Right lobe of liver (tissue), 6 donors: ENCODE data around the gene GNPAT. TPM values are rescaled to one million over a fixed set of nuclear protein-coding genes. Genes with fewer than 3 reads are reported as not detected.

Experiments
- ATAC-seq, 4 donors: fragments of 200-7000 bp; cut with Tn5 transposase; one replicate each; pipeline ENCODE4 v1.9.1; 2020; ENCODE audit warnings: mild to moderate bottlenecking in 4 of 4, moderate library complexity in 4 of 4
- DNase-seq, 3 donors: peaks; one replicate each; pipeline ENCODE4 v3.0.0-alpha.2; 2020
- H3K27ac ChIP-seq, 3 donors: fragments of 200-600 bp; one replicate each; pipeline ENCODE4 v1.8.0; 2022
- H3K27me3 ChIP-seq, 2 donors: fragments of 200-600 bp; one replicate each; pipeline ENCODE4 v1.8.0; 2022
- H3K36me3 ChIP-seq, 4 donors: fragments of 200-600 bp; sonication (generic) in 1 of 4; one replicate each; pipeline versions ENCODE4 v1.5.1 to v1.8.0; 2017 to 2022; ENCODE audit warnings: control low read depth in 1 of 4
- H3K4me1 ChIP-seq, 4 donors: fragments of 200-600 bp; sonication (generic) in 1 of 4; one replicate each; pipeline versions ENCODE4 v1.5.1 to v1.8.0; 2017 to 2022; ENCODE audit warnings: control low read depth in 1 of 4
- H3K4me3 ChIP-seq, 3 donors: fragments of 200-600 bp; one replicate each; pipeline ENCODE4 v1.8.0; 2022
- H3K9me3 ChIP-seq, 4 donors: fragments of 200-600 bp; sonication (generic) in 1 of 4; one replicate each; pipeline versions ENCODE4 v1.5.1 to v1.8.0; 2017 to 2022; ENCODE audit warnings: control low read depth in 1 of 4
- CTCF ChIP-seq, 4 donors: fragments of 200-600 bp in 3 of 4; fragments of 450-650 bp in 1 of 4; IDR thresholded peaks; one replicate each; pipeline versions ENCODE4 v1.5.1 to v1.8.0; 2016 to 2022; ENCODE audit warnings: antibody characterized with exemption in 4 of 4, mild to moderate bottlenecking in 2 of 4
- POLR2A ChIP-seq: fragments of 450-650 bp; IDR thresholded peaks from one replicate; pipeline ENCODE4 v1.6.1; 2017; ENCODE audit warnings: antibody characterized with exemption, mild to moderate bottlenecking
- WGBS: methylation state at CpG from one replicate; pipeline ENCODE4 v1.1.6; 2018; ENCODE audit warnings: low coverage, low lambda C conversion rate; ENCODE audit not compliant: insufficient coverage; ENCODE audit errors: missing lambda C conversion rate; 5-methylcytosine and 5-hydroxymethylcytosine counted together
- intact Hi-C, 2 donors: fragments of 100-400 bp; cut with DNase I; formaldehyde crosslinking; loops; one replicate each; pipeline versions ENCODE4 v1.11.2 to v1.14.1; 2022
- total RNA-seq, 6 experiments: library from RNA; depleted of rRNA in 2 of 6; stranded (reverse); fragments of >200 nt in 2 of 6; fragmentation: NEBNext Ultra II Directional in 3 of 6; extraction: Animal tissue kit (Norgen Biotek cat#: 25700) in 3 of 6; gene quantifications; one replicate each; pipeline versions ENCODE4 v1.1.0 to v1.2.4, GENCODE V29; 2016 to 2023
- donor health status: DM: no; HTN: yes; CAD: no.
- donor health status: DM: no; HTN: no; CAD: no.
- donor health status: DM: no; HTN: no; CAD: no.
- donor health status: DM: no; HTN: yes; CAD: no.
- donor health status: DM: no; HTN: yes; CAD: no.

The GNPAT gene
- total RNA-seq, 6 experiments from 2014 or later: 18.5 to 24.3 (median 20.1) TPM

DNA sequence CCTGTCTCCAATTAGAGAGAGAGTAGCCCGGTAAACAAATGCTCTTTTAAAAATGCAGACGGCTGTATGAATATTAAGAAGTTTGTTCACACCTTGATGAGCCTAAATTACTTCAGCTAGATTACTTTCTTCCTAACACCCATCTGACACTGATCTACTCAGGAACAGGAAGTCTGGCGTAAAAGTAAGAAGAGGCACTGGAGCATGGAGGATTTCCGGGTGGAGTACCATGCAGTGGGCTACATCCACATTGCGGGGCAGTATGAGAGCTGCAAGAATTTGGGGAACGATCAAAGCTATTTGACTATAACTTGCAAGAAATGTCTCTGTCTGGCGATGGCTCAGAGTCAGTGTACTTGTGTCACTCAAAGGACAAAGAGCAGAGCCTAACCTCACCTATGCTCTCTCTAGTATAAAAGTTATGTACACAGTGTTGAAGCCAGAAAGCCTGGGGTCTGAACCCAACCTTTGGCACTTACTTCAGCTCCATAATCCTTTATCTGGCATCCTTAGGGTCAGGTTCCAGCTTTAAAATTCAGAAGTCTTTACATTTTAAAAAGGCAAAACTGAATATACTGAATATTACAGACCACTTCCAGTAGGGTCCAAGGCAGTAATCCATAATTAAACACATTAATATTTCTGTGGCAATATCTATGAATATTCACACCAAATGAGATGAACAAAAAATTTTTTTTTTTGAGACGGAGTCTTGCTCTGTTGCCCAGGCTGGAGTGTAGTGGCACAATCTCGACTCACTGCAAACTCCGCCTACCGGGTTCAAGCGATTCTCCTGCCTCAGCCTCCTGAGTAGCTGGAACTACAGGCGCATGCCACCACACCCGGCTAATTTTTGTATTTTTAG lies 7.9 kb upstream of the GNPAT start:
- TF ChIP-seq CTCF (IDR thresholded peaks at IDR 0.05): no peak
- no peak for TF ChIP-seq POLR2A
- H3K36me3 ChIP-seq: peaks cover 0 to 27% (median 3%) of the 10 kb centered on the region in 4 donors
- intact Hi-C loops: no loop called here
- H3K9me3 ChIP-seq: no peaks in the 10 kb centered on the region
- DNase-seq: peak in 1 of 3 donors; percentile 70
- no peaks in the 10 kb centered on the region for H3K27me3 ChIP-seq
- H3K4me1 ChIP-seq: peaks cover 0 to 64% (median 24%) of the 10 kb centered on the region in 4 donors
- ATAC-seq: peak; percentile 82 to 92 (median 86)
- H3K4me3 ChIP-seq: peak overlapping the region in 1 of 3 donors; percentile 15
- 28% methylated on average over 13 of the region's 14 CpGs for WGBS
- peak overlapping the region in 2 of 3 donors; percentile 18 to 68 for H3K27ac ChIP-seq

GRCh38 chr1:231233735-231234417 lies 7.1 kb upstream of the GNPAT start:
- Histone ChIP-seq H3K4me3 (peak overlapping the region in 1 of 3 donors; percentile 8), H3K4me1 (peaks cover 0 to 72% (median 28%) of the 10 kb centered on the region in 4 donors), H3K27me3 (no peaks in the 10 kb centered on the region), H3K27ac (peak overlapping the region in 2 of 3 donors; percentile 14 to 68), H3K9me3 (no peaks in the 10 kb centered on the region), H3K36me3 (peaks cover 0 to 24% (median 2%) of the 10 kb centered on the region in 4 donors)
- DNase-seq (peak in 1 of 3 donors; percentile 65), ATAC-seq (peak; percentile 45 to 72 (median 52))
- no peak for TF ChIP-seq CTCF (IDR thresholded peaks at IDR 0.05)
- no peak for TF ChIP-seq POLR2A
- intact Hi-C loops: no loop called here
- WGBS: 28% methylated on average over 8 of the region's 8 CpGs

GRCh38 chr1:231234506-231234905 lies 6.5 kb upstream of the GNPAT start:
- peaks cover 0 to 78% (median 30%) of the 10 kb centered on the region in 4 donors for H3K4me1 ChIP-seq
- intact Hi-C loops: no loop called here
- no peak overlapping the region for H3K4me3 ChIP-seq
- TF ChIP-seq CTCF (IDR thresholded peaks at IDR 0.05): no peak
- no peak for TF ChIP-seq POLR2A
- H3K9me3 ChIP-seq: no peaks in the 10 kb centered on the region
- ATAC-seq: no peak
- H3K36me3 ChIP-seq: peaks cover 0 to 20% (median 2%) of the 10 kb centered on the region in 4 donors
- peak overlapping the region in 2 of 3 donors; percentile 14 to 68 for H3K27ac ChIP-seq
- WGBS: 28% methylated on average over 3 of the region's 3 CpGs
- no peak for DNase-seq
- no peaks in the 10 kb centered on the region for H3K27me3 ChIP-seq

- Histone ChIP-seq H3K9me3 (no peaks in the 10 kb centered on the region), H3K4me1 (peaks cover 0 to 82% (median 34%) of the 10 kb centered on the region in 4 donors), H3K36me3 (peaks cover 0 to 15% (median 0%) of the 10 kb centered on the region in 4 donors), H3K27ac (peak overlapping the region; percentile 25 to 68 (median 32)), H3K4me3 (no peak overlapping the region), H3K27me3 (no peaks in the 10 kb centered on the region)
- no peak for ATAC-seq
- no peak for DNase-seq
- WGBS: 93% methylated on average over 3 of the region's 3 CpGs
- intact Hi-C loops: no loop called here
- TF ChIP-seq POLR2A (no peak), CTCF (IDR thresholded peaks at IDR 0.05) (no peak)
Measured at GRCh38 chr1:231235526-231236207, 5.3 kb upstream of the GNPAT start.
